Muscle layer of colon (tissue), 2 donors: ENCODE results near the gene LEUTX.
A peak's percentile ranks its signal among the peaks of the same experiment; 100 is the strongest.
"Not testable (repeated sequence)": the region's sequence is repeated elsewhere in the genome, so short reads cannot be mapped to it uniquely, and the experiment has no call there.

ENCODE experiments used
- H3K27ac ChIP-seq: one replicate; pipeline ENCODE4 v1.7.0; 2013; ENCODE audit warnings: low read depth, mild to moderate bottlenecking, low read length, moderate library complexity
- H3K27me3 ChIP-seq, 2 donors: one replicate each; pipeline ENCODE4 v1.7.0; 2013; ENCODE audit warnings: low read length in 2 of 2, mild to moderate bottlenecking in 2 of 2; ENCODE audit not compliant: insufficient read depth in 2 of 2, control insufficient read depth in 1 of 2
- H3K36me3 ChIP-seq: one replicate; pipeline ENCODE4 v1.7.0; 2013; ENCODE audit warnings: mild to moderate bottlenecking, low read length; ENCODE audit not compliant: insufficient read depth
- H3K4me1 ChIP-seq: one replicate; pipeline ENCODE4 v1.7.0; 2013; ENCODE audit warnings: mild to moderate bottlenecking, low read length; ENCODE audit not compliant: insufficient read depth
- H3K4me3 ChIP-seq, 2 donors: one replicate each; pipeline ENCODE4 v1.7.0; 2013; ENCODE audit warnings: low read length in 2 of 2, low read depth in 1 of 2, mild to moderate bottlenecking in 1 of 2, moderate library complexity in 1 of 2
- H3K9ac ChIP-seq: one replicate; pipeline ENCODE4 v1.7.0; 2013; ENCODE audit warnings: low read length
- H3K9me3 ChIP-seq: one replicate; pipeline ENCODE4 v1.7.0; 2013; ENCODE audit warnings: mild to moderate bottlenecking, low read length
- donor health status: abdominal sarcoma.
- donor health status: Adenocarcinoma of cecum.

The LEUTX gene

GRCh38 chr19:39788244-39788643 is 9.6 kb downstream of the LEUTX start:
- no peaks in the 10 kb centered on the region for H3K36me3 ChIP-seq
- no peak overlapping the region for H3K4me3 ChIP-seq
- H3K27ac ChIP-seq: no peak overlapping the region
- H3K9ac ChIP-seq: no peak overlapping the region
- H3K9me3 ChIP-seq: no peaks in the 10 kb centered on the region
- H3K27me3 ChIP-seq: no peaks in the 10 kb centered on the region
- H3K4me1 ChIP-seq: no peaks in the 10 kb centered on the region

GRCh38 chr19:39792999-39793546 is 14.4 kb downstream of the LEUTX start:
- H3K4me3 ChIP-seq: peak overlapping the region; percentile 11 to 63
- H3K27me3 ChIP-seq: no peaks in the 10 kb centered on the region
- H3K36me3 ChIP-seq: no peaks in the 10 kb centered on the region
- no peaks in the 10 kb centered on the region for H3K9me3 ChIP-seq
- no peak overlapping the region for H3K9ac ChIP-seq
- H3K4me1 ChIP-seq: no peaks in the 10 kb centered on the region
- H3K27ac ChIP-seq: no peak overlapping the region

GRCh38 chr19:39795001-39795400 is 16.3 kb downstream of the LEUTX start:
- no peaks in the 10 kb centered on the region for H3K27me3 ChIP-seq
- H3K9ac ChIP-seq: no peak overlapping the region
- H3K36me3 ChIP-seq: no peaks in the 10 kb centered on the region
- H3K9me3 ChIP-seq: no peaks in the 10 kb centered on the region
- no peaks in the 10 kb centered on the region for H3K4me1 ChIP-seq
- no peak overlapping the region for H3K4me3 ChIP-seq
- H3K27ac ChIP-seq: no peak overlapping the region

GRCh38 chr19:39796000-39796498 is 17.4 kb downstream of the LEUTX start:
- Histone ChIP-seq H3K9me3 (no peaks in the 10 kb centered on the region), H3K36me3 (no peaks in the 10 kb centered on the region), H3K27ac (no peak overlapping the region), H3K27me3 (no peaks in the 10 kb centered on the region), H3K9ac (no peak overlapping the region), H3K4me3 (no peak overlapping the region), H3K4me1 (no peaks in the 10 kb centered on the region)

GRCh38 chr19:39797083-39797482 is 18.4 kb downstream of the LEUTX start:
- H3K27ac ChIP-seq: no peak overlapping the region
- no peaks in the 10 kb centered on the region for H3K36me3 ChIP-seq
- no peaks in the 10 kb centered on the region for H3K9me3 ChIP-seq
- no peak overlapping the region for H3K9ac ChIP-seq
- H3K4me3 ChIP-seq: no peak overlapping the region
- H3K27me3 ChIP-seq: no peaks in the 10 kb centered on the region
- no peaks in the 10 kb centered on the region for H3K4me1 ChIP-seq

- Histone ChIP-seq H3K4me1 (no peaks in the 10 kb centered on the region), H3K36me3 (no peaks in the 10 kb centered on the region), H3K27me3 (peaks cover 0 to 16% of the 10 kb centered on the region in 2 donors), H3K9ac (no peak overlapping the region), H3K4me3 (no peak overlapping the region), H3K27ac (no peak overlapping the region), H3K9me3 (no peaks in the 10 kb centered on the region)
Observed at GRCh38 chr19:39802958-39803357, 24.3 kb downstream of the LEUTX start.

GRCh38 chr19:39805104-39805503 is 26.4 kb downstream of the LEUTX start:
- no peaks in the 10 kb centered on the region for H3K36me3 ChIP-seq
- no peak overlapping the region for H3K9ac ChIP-seq
- H3K4me1 ChIP-seq: no peaks in the 10 kb centered on the region
- H3K4me3 ChIP-seq: no peak overlapping the region
- H3K27ac ChIP-seq: no peak overlapping the region
- peaks cover 0 to 16% of the 10 kb centered on the region in 2 donors for H3K27me3 ChIP-seq
- H3K9me3 ChIP-seq: no peaks in the 10 kb centered on the region

GRCh38 chr19:39807846-39808364 is 29.3 kb downstream of the LEUTX start:
- H3K27me3 ChIP-seq: peaks cover 0 to 14% of the 10 kb centered on the region in 2 donors
- no peak overlapping the region for H3K9ac ChIP-seq
- no peaks in the 10 kb centered on the region for H3K36me3 ChIP-seq
- no peak overlapping the region for H3K27ac ChIP-seq
- H3K4me3 ChIP-seq: no peak overlapping the region
- H3K4me1 ChIP-seq: no peaks in the 10 kb centered on the region
- H3K9me3 ChIP-seq: no peaks in the 10 kb centered on the region

- H3K36me3 ChIP-seq, H3K27ac ChIP-seq, H3K27me3 ChIP-seq: not testable (repeated sequence)
Observed at GRCh38 chr19:39808688-39809087, 30.0 kb downstream of the LEUTX start.

GRCh38 chr19:39809368-39809767 is 30.7 kb downstream of the LEUTX start:
- no peaks in the 10 kb centered on the region for H3K36me3 ChIP-seq
- no peak overlapping the region for H3K4me3 ChIP-seq
- no peak overlapping the region for H3K27ac ChIP-seq
- H3K27me3 ChIP-seq: no peaks in the 10 kb centered on the region
- no peak overlapping the region for H3K9ac ChIP-seq
- H3K9me3 ChIP-seq: no peaks in the 10 kb centered on the region
- H3K4me1 ChIP-seq: no peaks in the 10 kb centered on the region

More at GRCh38 chr19:39808688-39809087, 30.0 kb downstream of the LEUTX start:
- H3K4me1 ChIP-seq, H3K4me3 ChIP-seq, H3K9me3 ChIP-seq, H3K9ac ChIP-seq: not testable (repeated sequence)

- Histone ChIP-seq H3K36me3 (no peaks in the 10 kb centered on the region), H3K4me1 (no peaks in the 10 kb centered on the region), H3K4me3 (no peak overlapping the region), H3K9me3 (no peaks in the 10 kb centered on the region), H3K27ac (no peak overlapping the region), H3K9ac (no peak overlapping the region), H3K27me3 (no peaks in the 10 kb centered on the region)
Observed at GRCh38 chr19:39810424-39810823, 31.8 kb downstream of the LEUTX start.

GRCh38 chr19:39811064-39811463 is 32.4 kb downstream of the LEUTX start:
- no peak overlapping the region for H3K4me3 ChIP-seq
- H3K27ac ChIP-seq: no peak overlapping the region
- no peak overlapping the region for H3K9ac ChIP-seq
- H3K9me3 ChIP-seq: no peaks in the 10 kb centered on the region
- H3K27me3 ChIP-seq: no peaks in the 10 kb centered on the region
- H3K36me3 ChIP-seq: no peaks in the 10 kb centered on the region
- H3K4me1 ChIP-seq: no peaks in the 10 kb centered on the region
